Adrenal gland (tissue), 5 donors: ENCODE data around the gene RPL7L1.

Source experiments
- POLR2A ChIP-seq, 2 donors: fragments of 450-650 bp; IDR thresholded peaks; one replicate each; pipeline ENCODE4 v1.6.1; 2017; ENCODE audit warnings: antibody characterized with exemption in 2 of 2, mild to moderate bottlenecking in 2 of 2, moderate library complexity in 1 of 2
- TF ChIP-seq, protein P1 (sequence below), 6 experiments: fragments of 450-650 bp in 4 of 6; fragments of 200-600 bp in 2 of 6; sonication (generic) in 1 of 6; IDR thresholded peaks; 1 replicate in 5 of 6; 2 replicates in 1 of 6; pipeline versions ENCODE4 v1.5.1 to v1.8.0; 2016 to 2021; ENCODE audit warnings: antibody characterized with exemption in 6 of 6, mild to moderate bottlenecking in 2 of 6, moderate library complexity in 1 of 6
- donor health status: DM: no; HTN: no; CAD: no.

DNA sequence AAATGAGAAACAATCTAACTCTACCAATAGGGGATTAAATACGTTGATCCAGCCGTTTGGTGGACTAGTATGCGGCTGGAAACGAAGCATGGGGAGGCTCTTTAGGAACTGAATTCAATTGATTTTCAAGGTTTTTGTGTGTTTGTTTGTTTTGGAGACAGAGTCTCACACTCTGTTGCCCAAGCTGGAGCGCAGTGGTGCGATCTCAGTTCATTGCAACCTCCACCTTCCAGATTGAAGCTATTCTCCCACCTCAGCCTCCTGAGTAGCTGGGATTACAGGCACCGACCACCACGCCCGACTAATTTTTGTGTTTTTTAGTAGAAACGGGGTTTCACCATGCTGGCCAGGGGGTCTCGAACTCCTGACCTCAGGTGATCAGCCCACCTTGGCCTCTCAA is 57.0 kb downstream of the RPL7L1 start:
- no peak for TF ChIP-seq POLR2A (IDR thresholded peaks at IDR 0.05)
- TF ChIP-seq, protein P1, sequence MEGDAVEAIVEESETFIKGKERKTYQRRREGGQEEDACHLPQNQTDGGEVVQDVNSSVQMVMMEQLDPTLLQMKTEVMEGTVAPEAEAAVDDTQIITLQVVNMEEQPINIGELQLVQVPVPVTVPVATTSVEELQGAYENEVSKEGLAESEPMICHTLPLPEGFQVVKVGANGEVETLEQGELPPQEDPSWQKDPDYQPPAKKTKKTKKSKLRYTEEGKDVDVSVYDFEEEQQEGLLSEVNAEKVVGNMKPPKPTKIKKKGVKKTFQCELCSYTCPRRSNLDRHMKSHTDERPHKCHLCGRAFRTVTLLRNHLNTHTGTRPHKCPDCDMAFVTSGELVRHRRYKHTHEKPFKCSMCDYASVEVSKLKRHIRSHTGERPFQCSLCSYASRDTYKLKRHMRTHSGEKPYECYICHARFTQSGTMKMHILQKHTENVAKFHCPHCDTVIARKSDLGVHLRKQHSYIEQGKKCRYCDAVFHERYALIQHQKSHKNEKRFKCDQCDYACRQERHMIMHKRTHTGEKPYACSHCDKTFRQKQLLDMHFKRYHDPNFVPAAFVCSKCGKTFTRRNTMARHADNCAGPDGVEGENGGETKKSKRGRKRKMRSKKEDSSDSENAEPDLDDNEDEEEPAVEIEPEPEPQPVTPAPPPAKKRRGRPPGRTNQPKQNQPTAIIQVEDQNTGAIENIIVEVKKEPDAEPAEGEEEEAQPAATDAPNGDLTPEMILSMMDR (IDR thresholded peaks at IDR 0.05): no peak
